Left ventricle myocardium inferior (tissue), 1 donor: ENCODE measurements around the gene PRRX2. TPM values are rescaled to one million over a fixed set of nuclear protein-coding genes. Genes with fewer than 3 reads are reported as not detected.

Source experiments
- DNase-seq: peaks from one replicate; pipeline ENCODE4 v3.0.0-alpha.2; 2020
- H3K27ac ChIP-seq: fragments of 200-600 bp; replicated peaks from 2 replicates; pipeline ENCODE4 v1.8.0; 2021
- H3K27me3 ChIP-seq: fragments of 200-600 bp; 2 replicates; pipeline ENCODE4 v1.8.0; 2021; ENCODE audit warnings: low read depth
- H3K36me3 ChIP-seq: fragments of 200-600 bp; 2 replicates; pipeline ENCODE4 v1.8.0; 2021
- H3K4me1 ChIP-seq: fragments of 200-600 bp; 2 replicates; pipeline ENCODE4 v1.8.0; 2021
- H3K4me3 ChIP-seq: fragments of 200-600 bp; 2 replicates; pipeline ENCODE4 v1.8.0; 2021; ENCODE audit warnings: mild to moderate bottlenecking, moderate library complexity
- H3K9me3 ChIP-seq: fragments of 200-600 bp; replicated peaks from 2 replicates; pipeline ENCODE4 v1.8.0; 2021
- CTCF ChIP-seq: fragments of 200-600 bp; IDR thresholded peaks from 2 replicates; pipeline ENCODE4 v1.8.0; 2021; ENCODE audit warnings: antibody characterized with exemption, mild to moderate bottlenecking, borderline replicate concordance
- intact Hi-C: fragments of 100-400 bp; cut with micrococcal nuclease; formaldehyde crosslinking; loops from one replicate; pipeline ENCODE4 v1.11.0; 2022
- total RNA-seq: library from RNA; stranded (reverse); fragmentation: NEBNext Ultra II Directional; extraction: Animal tissue kit (Norgen Biotek cat#: 25700); gene quantifications from one replicate; pipeline ENCODE4 v1.2.1, GENCODE V29; 2021
- donor health status: DM: no; HTN: yes; CAD: no; lungs with severe emphysema.

The PRRX2 gene
- total RNA-seq, 1 donor from 2014 or later, result 0.85 TPM

- Histone ChIP-seq H3K36me3 (no peaks in the 10 kb centered on the region), H3K9me3 (no peaks in the 10 kb centered on the region), H3K4me3 (peak overlapping the region; percentile 61), H3K4me1 (peaks cover 15% of the 10 kb centered on the region), H3K27me3 (peaks cover 76% of the 10 kb centered on the region), H3K27ac (no peak overlapping the region)
- no peak for TF ChIP-seq CTCF
- DNase-seq, result no peak
- intact Hi-C loops, result no loop called here
Measured at GRCh38 chr9:129666575-129666974, 1.1 kb downstream of the PRRX2 start.

GRCh38 chr9:129667378-129667777, 1.9 kb downstream of the PRRX2 start:
- Histone ChIP-seq H3K9me3 (no peaks in the 10 kb centered on the region), H3K27ac (no peak overlapping the region), H3K4me1 (peaks cover 15% of the 10 kb centered on the region), H3K27me3 (peaks cover 74% of the 10 kb centered on the region), H3K4me3 (no peak overlapping the region), H3K36me3 (no peaks in the 10 kb centered on the region)
- intact Hi-C loops, result no loop called here
- no peak for DNase-seq
- no peak for TF ChIP-seq CTCF

- Histone ChIP-seq H3K36me3 (no peaks in the 10 kb centered on the region), H3K4me3 (no peak overlapping the region), H3K4me1 (peaks cover 15% of the 10 kb centered on the region), H3K9me3 (no peaks in the 10 kb centered on the region), H3K27ac (no peak overlapping the region), H3K27me3 (peaks cover 69% of the 10 kb centered on the region)
- no peak for DNase-seq
- TF ChIP-seq CTCF, result no peak
- intact Hi-C loops, result no loop called here
Measured at GRCh38 chr9:129667850-129668249, 2.4 kb downstream of the PRRX2 start.

- peaks cover 15% of the 10 kb centered on the region for H3K4me1 ChIP-seq
- TF ChIP-seq CTCF, result no peak
- H3K9me3 ChIP-seq, result no peaks in the 10 kb centered on the region
- H3K27ac ChIP-seq, result no peak overlapping the region
- DNase-seq, result no peak
- H3K36me3 ChIP-seq, result no peaks in the 10 kb centered on the region
- peaks cover 60% of the 10 kb centered on the region for H3K27me3 ChIP-seq
- H3K4me3 ChIP-seq, result no peak overlapping the region
- intact Hi-C loops, result no loop called here
Measured at GRCh38 chr9:129669141-129669718, 3.8 kb downstream of the PRRX2 start.

GRCh38 chr9:129669946-129670345, 4.5 kb downstream of the PRRX2 start:
- H3K27me3 ChIP-seq, result peaks cover 60% of the 10 kb centered on the region

More at GRCh38 chr9:129669946-129670345, 4.5 kb downstream of the PRRX2 start:
- no peak overlapping the region for H3K27ac ChIP-seq
- no peaks in the 10 kb centered on the region for H3K36me3 ChIP-seq
- peaks cover 11% of the 10 kb centered on the region for H3K4me1 ChIP-seq
- no peak overlapping the region for H3K4me3 ChIP-seq
- no peak for TF ChIP-seq CTCF
- H3K9me3 ChIP-seq, result no peaks in the 10 kb centered on the region
- no peak for DNase-seq
- intact Hi-C loops, result no loop called here
